GM12878 (cell line): ENCODE results near the gene CACNA1A. TPM values are rescaled to one million over a fixed set of nuclear protein-coding genes. Genes with fewer than 3 reads are reported as not detected.

ENCODE experiments used
- ATAC-seq: fragments of 200-7000 bp; cut with Tn5 transposase; 3 replicates; pipeline ENCODE4 v1.9.1; 2020; ENCODE audit warnings: mild to moderate bottlenecking, moderate library complexity
- BruUV-seq: library from RNA; stranded (reverse); fragments of 400-500 nt; replicated peaks from 2 replicates; lab custom pipeline; 2021; lab: Mats Ljungman, UMichigan
- CTCF ChIA-PET: fragments of 300-600 bp; sonication (Branson Sonifier 250); formaldehyde crosslinking; extraction: SDS; loops from one replicate; lab custom pipeline; 2021; ENCODE audit warnings: inconsistent platforms; lab: Yijun Ruan, JAX
- POLR2A ChIA-PET: fragments of 350-600 bp; formaldehyde crosslinking; extraction: SDS; loops from one replicate; lab custom pipeline; 2021; ENCODE audit warnings: inconsistent platforms; lab: Charles Lee
- RAD21 ChIA-PET: fragments of 300-600 bp; sonication (Branson Sonifier 250); formaldehyde crosslinking; loops from one replicate; lab custom pipeline; 2023; ENCODE audit warnings: antibody characterized with exemption; ENCODE audit not compliant: unreplicated experiment; lab: Charles Lee
- SMC1A ChIA-PET: fragments of 300-600 bp; sonication (Branson Sonifier 250); formaldehyde crosslinking; loops from one replicate; lab custom pipeline; 2023; ENCODE audit not compliant: unreplicated experiment, uncharacterized antibody; lab: Charles Lee
- DNase-seq: peaks from one replicate; pipeline ENCODE4 v3.0.0-alpha.2; 2011; ENCODE audit warnings: low read depth, low spot score
- FAIRE-seq: peaks from 3 replicates; lab custom pipeline; 2011; peaks lifted over from hg19 to GRCh38; lab: Jason Lieb, UNC
- H2AFZ ChIP-seq: 2 replicates; pipeline ENCODE4 v1.6.0; 2011; ENCODE audit warnings: low read depth, low read length, control low read depth; ENCODE audit not compliant: control insufficient read depth
- H3K27ac ChIP-seq: 2 replicates; pipeline ENCODE4 v1.5.1; 2011; ENCODE audit warnings: control low read depth; ENCODE audit not compliant: control insufficient read depth, insufficient read depth
- H3K27me3 ChIP-seq, 2 experiments: replicated peaks in 1 of 2; 2 replicates each; pipeline versions ENCODE4 v1.6.0 to v1.6.1; 2011; ENCODE audit warnings: low read length in 1 of 2; ENCODE audit not compliant: control insufficient read depth in 2 of 2, insufficient read depth in 2 of 2
- H3K36me3 ChIP-seq, 2 experiments: 2 replicates each; pipeline ENCODE4 v1.5.1; 2011; ENCODE audit warnings: low read length in 1 of 2; ENCODE audit not compliant: control insufficient read depth in 2 of 2, insufficient read depth in 2 of 2
- H3K4me1 ChIP-seq: 2 replicates; pipeline ENCODE4 v1.6.1; 2011; ENCODE audit warnings: mild to moderate bottlenecking, low read length, moderate library complexity, mixed read lengths; ENCODE audit not compliant: control insufficient read depth, insufficient read depth
- H3K4me2 ChIP-seq: 2 replicates; pipeline ENCODE4 v1.6.0; 2011; ENCODE audit warnings: control low read depth; ENCODE audit not compliant: control insufficient read depth, insufficient read depth
- H3K4me3 ChIP-seq: fragments of 200-600 bp; sonication (generic); 2 replicates; pipeline ENCODE4 v1.5.1; 2016
- H3K79me2 ChIP-seq: 2 replicates; pipeline ENCODE4 v1.6.0; 2011; ENCODE audit warnings: low read length; ENCODE audit not compliant: control insufficient read depth, insufficient read depth
- H3K9ac ChIP-seq: 2 replicates; pipeline ENCODE4 v1.8.0; 2011; ENCODE audit warnings: low read length, control low read depth, mixed read lengths; ENCODE audit not compliant: control insufficient read depth, insufficient read depth
- H3K9me3 ChIP-seq: replicated peaks from 3 replicates; pipeline ENCODE4 v1.5.1; 2011; ENCODE audit warnings: mild to moderate bottlenecking, low read length; ENCODE audit not compliant: control insufficient read depth, insufficient read depth
- H4K20me1 ChIP-seq: 2 replicates; pipeline ENCODE4 v1.6.0; 2011; ENCODE audit not compliant: control insufficient read depth, insufficient read depth
- KDM1A ChIP-seq: fragments of 200-600 bp; sonication (generic); IDR thresholded peaks from 2 replicates; pipeline ENCODE4 v1.6.1; 2016; ENCODE audit warnings: borderline replicate concordance
- PAX5 ChIP-seq: IDR thresholded peaks from 2 replicates; pipeline ENCODE4 v1.6.1; 2011; ENCODE audit warnings: low read depth, low read length, borderline replicate concordance
- SREBF1 ChIP-seq: IDR thresholded peaks from 2 replicates; pipeline ENCODE4 v1.6.1; 2012; ENCODE audit warnings: mild to moderate bottlenecking, low read length
- TAF1 ChIP-seq: IDR thresholded peaks from 2 replicates; pipeline ENCODE4 v1.6.1; 2011; ENCODE audit warnings: mild to moderate bottlenecking, low read depth, low read length, borderline replicate concordance
- ZNF207 ChIP-seq: fragments of 450-650 bp; IDR thresholded peaks from 2 replicates; pipeline ENCODE4 v1.6.1; 2014; ENCODE audit warnings: antibody characterized with exemption, mild to moderate bottlenecking, borderline replicate concordance
- ZNF687 ChIP-seq: fragments of 450-650 bp; IDR thresholded peaks from 2 replicates; pipeline ENCODE4 v1.6.1; 2017; ENCODE audit warnings: mild to moderate bottlenecking, moderate library complexity
- WGBS: methylation state at CpG from one replicate; pipeline ENCODE4 v1.1.6; 2016; ENCODE audit warnings: low lambda C conversion rate; ENCODE audit not compliant: insufficient replicate concordance, insufficient coverage; ENCODE audit errors: missing lambda C conversion rate; 5-methylcytosine and 5-hydroxymethylcytosine counted together
- in situ Hi-C: fragments of 300-500 bp; cut with MboI; formaldehyde crosslinking; loops from 9 replicates; pipeline ENCODE4 v1.14.3; 2018; ENCODE audit warnings: mixed read lengths
- intact Hi-C: fragments of 100-400 bp; cut with micrococcal nuclease; formaldehyde crosslinking; loops from one replicate; pipeline ENCODE4 v1.14.2; 2022; ENCODE audit not compliant: unreplicated experiment
- polyA plus RNA-seq, 11 experiments: library from polyadenylated mRNA; depleted of rRNA in 4 of 11; unstranded in 6 of 11; stranded (reverse) in 5 of 11; fragments of >200 nt; fragmentation: Nextera tagmentation in 4 of 11; fragmentation: Illumina TruSeq in 1 of 11; extraction: Ambion mirVana in 4 of 11; extraction: Trizol in 1 of 11; gene quantifications; 1 replicate in 1 of 11; 2 replicates in 10 of 11; pipeline versions ENCODE4 v1.2.1 to v1.2.3, GENCODE V29; 2011 to 2016; ENCODE audit warnings: inconsistent platforms in 2 of 11, missing spikeins in 2 of 11, low read depth in 1 of 11
- total RNA-seq, 4 experiments: library from RNA; depleted of rRNA in 3 of 4; stranded (reverse); fragments of >200 nt in 3 of 4; fragmentation: Illumina TruSeq in 1 of 4; extraction: Trizol in 1 of 4; gene quantifications; 2 replicates each; pipeline versions ENCODE4 v1.2.1 to v1.2.3, GENCODE V29; 2013 to 2021
- TF ChIP-seq, protein P1 (sequence below): fragments of 450-650 bp; IDR thresholded peaks from 2 replicates; pipeline ENCODE4 v1.6.1; 2017; ENCODE audit warnings: mild to moderate bottlenecking

The CACNA1A gene
- total and polyA plus RNA-seq, 10 of the 15 experiments (the other 5 are each of a cell fraction or from before 2014, with no cell fraction given), result 1.1 to 4.4 (median 2.5) TPM

DNA sequence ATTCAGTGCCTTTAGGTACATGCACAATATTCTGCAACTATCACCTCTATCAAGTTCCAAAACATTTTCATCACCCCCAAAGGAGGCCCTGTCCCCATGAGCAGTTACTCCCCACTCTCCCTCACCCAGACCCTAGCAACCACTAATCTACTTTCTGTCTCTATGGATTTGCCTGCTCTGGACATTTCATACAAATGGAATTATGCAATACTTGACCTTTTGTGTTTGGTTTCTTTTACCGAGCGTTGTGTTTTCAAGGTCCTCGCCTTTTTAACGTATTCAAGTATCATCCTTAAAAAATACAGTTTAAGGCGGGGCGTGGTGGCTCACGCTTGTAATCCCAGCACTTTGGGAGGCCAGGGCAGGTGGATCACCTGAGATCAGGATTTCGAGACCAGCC is 196.4 kb downstream of the CACNA1A start:
- ChIA-PET POLR2A (no interaction called here), CTCF (interaction anchor here (0.6 to 0.7 kb wide), 2 partner anchors 9 to 34 kb away, joined by 3 to 5 read pairs; no protein-coding TSS in a partner anchor), SMC1A (no interaction called here), RAD21 (no interaction called here)
- in situ Hi-C loops, result no loop called here
- Histone ChIP-seq H3K4me2 (no peak overlapping the region), H3K79me2 (no peaks in the 10 kb centered on the region), H3K36me3 (no peaks in the 10 kb centered on the region), H3K9ac (no peak overlapping the region), H3K4me3 (no peak overlapping the region), H3K9me3 (no peaks in the 10 kb centered on the region), H3K27me3 (no peaks in the 10 kb centered on the region), H3K4me1 (no peaks in the 10 kb centered on the region), H3K27ac (no peak overlapping the region), H2AFZ (no peak overlapping the region), H4K20me1 (no peaks in the 10 kb centered on the region)
- ATAC-seq (no peak), FAIRE-seq (no peak), DNase-seq (no peak)
- 42% methylated on average over 8 of the region's 8 CpGs for WGBS
- no TSS peak for BruUV-seq
- intact Hi-C loops, result no loop called here
- TF ChIP-seq PAX5, result no peak
- no peak for TF ChIP-seq KDM1A
- TF ChIP-seq ZNF207, result no peak
- TF ChIP-seq SREBF1, result no peak
- TF ChIP-seq ZNF687, result no peak
- TF ChIP-seq, protein P1, sequence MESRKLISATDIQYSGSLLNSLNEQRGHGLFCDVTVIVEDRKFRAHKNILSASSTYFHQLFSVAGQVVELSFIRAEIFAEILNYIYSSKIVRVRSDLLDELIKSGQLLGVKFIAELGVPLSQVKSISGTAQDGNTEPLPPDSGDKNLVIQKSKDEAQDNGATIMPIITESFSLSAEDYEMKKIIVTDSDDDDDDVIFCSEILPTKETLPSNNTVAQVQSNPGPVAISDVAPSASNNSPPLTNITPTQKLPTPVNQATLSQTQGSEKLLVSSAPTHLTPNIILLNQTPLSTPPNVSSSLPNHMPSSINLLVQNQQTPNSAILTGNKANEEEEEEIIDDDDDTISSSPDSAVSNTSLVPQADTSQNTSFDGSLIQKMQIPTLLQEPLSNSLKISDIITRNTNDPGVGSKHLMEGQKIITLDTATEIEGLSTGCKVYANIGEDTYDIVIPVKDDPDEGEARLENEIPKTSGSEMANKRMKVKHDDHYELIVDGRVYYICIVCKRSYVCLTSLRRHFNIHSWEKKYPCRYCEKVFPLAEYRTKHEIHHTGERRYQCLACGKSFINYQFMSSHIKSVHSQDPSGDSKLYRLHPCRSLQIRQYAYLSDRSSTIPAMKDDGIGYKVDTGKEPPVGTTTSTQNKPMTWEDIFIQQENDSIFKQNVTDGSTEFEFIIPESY, result no peak
- no peak for TF ChIP-seq TAF1
- TF ChIP-seq, all 136 proteins: peak for 0
